ENCODE results near the gene SCAP.

The SCAP gene

DNA sequence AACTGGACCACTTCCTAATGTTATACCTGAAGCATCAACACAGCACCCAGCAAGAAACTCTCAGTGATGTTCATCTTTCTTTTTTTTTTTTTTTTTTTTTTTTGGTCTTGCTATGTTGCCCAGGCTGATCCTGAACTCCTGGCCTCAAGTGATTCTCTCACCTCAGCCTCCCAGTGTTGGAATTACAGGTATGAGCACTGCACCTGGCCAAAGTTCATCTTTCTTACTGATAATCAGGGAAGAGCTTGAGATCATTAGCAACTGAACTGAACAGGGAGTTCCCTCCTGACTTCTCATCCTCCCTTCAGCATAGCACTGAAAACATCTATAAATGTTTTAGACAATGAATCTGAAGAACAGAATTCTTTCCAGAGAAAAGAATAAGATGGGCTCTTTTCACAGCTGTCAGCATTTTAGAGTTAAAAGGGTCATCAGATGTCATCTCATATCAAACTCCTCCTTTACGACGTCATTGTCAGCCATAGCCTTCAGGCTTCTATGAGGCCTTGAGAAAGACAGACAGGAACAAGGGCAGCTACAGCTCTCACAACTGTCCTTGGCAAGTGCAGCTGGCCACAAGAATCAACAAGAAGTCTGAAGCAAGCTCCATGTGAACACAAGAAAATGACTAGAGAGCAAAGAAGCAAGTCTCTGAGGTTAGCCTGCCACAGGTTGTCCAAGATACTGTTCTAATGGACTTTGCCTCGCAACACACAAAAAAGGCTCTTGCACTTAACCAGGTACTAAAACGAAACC, 33.8 kb downstream of the SCAP start:
- no peak overlapping the region for H3K4me3 ChIP-seq (ENCODE audit: low read depth, low read length)
- TF ChIP-seq, protein P1, sequence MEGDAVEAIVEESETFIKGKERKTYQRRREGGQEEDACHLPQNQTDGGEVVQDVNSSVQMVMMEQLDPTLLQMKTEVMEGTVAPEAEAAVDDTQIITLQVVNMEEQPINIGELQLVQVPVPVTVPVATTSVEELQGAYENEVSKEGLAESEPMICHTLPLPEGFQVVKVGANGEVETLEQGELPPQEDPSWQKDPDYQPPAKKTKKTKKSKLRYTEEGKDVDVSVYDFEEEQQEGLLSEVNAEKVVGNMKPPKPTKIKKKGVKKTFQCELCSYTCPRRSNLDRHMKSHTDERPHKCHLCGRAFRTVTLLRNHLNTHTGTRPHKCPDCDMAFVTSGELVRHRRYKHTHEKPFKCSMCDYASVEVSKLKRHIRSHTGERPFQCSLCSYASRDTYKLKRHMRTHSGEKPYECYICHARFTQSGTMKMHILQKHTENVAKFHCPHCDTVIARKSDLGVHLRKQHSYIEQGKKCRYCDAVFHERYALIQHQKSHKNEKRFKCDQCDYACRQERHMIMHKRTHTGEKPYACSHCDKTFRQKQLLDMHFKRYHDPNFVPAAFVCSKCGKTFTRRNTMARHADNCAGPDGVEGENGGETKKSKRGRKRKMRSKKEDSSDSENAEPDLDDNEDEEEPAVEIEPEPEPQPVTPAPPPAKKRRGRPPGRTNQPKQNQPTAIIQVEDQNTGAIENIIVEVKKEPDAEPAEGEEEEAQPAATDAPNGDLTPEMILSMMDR (conservative IDR thresholded peaks at IDR 0.05; ENCODE audit: low read depth, low read length) = no peak
- DNase-seq (ENCODE audit: low read depth) = no peak

DNA sequence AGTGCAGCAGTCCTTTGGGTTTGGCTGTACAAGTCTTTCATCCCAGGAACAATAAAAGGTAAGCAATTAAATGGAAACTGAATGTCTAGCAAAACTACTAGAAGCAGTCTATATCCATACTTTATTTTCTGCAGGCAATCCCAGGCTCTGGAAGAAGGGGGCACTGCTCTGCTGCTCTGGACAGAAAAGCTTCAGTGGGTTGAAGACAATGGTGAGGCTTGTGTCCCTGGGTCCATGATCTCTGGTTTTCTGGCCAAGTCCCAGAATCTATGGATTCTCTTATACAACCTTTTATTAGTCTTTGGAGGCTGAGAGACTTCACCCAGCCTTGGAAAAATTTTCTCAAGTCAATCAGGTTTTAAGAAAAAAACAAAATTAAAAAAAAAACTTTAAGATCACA, 35.6 kb downstream of the SCAP start:
- TF ChIP-seq, protein P1 (conservative IDR thresholded peaks at IDR 0.05; ENCODE audit: low read depth, low read length) = peak; percentile 74
- DNase-seq (ENCODE audit: low read depth) = peak; percentile 59
- H3K4me3 ChIP-seq (ENCODE audit: low read depth, low read length) = no peak overlapping the region

DNA sequence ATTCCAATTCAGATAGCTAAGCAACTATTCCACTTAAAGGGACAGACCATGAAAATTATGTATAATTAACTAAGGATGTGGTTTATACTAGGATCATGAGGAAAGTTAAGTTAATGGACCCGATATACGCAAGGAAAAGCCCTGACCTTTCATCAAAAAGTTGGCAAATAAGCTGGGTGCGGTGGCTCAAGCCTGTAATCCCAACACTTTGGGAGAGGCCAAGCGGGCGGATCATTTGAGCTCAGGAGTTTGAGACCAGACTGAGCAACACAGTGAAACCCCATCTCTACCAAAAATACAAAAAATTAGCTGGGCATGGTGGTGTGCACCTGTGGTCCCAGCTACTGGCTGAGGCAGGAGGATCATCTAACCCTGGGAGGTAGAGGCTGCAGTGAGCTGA, 39.6 kb downstream of the SCAP start:
- H3K4me3 ChIP-seq (ENCODE audit: low read depth, low read length) = no peak overlapping the region
- TF ChIP-seq, protein P1 (conservative IDR thresholded peaks at IDR 0.05; ENCODE audit: low read depth, low read length) = no peak
- no peak for DNase-seq (ENCODE audit: low read depth)

DNA sequence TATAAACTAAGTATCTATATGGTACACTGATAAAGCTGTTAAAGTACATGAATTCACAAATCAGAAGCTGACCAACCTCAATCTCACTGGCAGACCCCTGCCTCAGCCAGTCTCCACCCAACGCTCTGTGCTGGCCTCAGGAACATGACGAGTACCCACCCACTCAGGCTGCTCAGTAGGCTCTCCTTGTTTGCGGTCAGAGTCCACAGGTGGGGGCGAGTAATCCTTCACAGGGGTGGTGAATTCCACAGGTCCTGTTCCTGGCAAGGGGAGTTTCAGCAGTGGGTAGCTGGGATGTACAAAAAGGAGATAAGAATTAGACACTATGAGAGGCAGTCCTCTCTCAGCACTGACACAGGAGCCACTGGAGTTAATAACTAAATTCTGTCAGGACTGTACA, 40.9 kb downstream of the SCAP start:
- no peak for DNase-seq (ENCODE audit: low read depth)
- no peak overlapping the region for H3K4me3 ChIP-seq (ENCODE audit: low read depth, low read length)
- TF ChIP-seq, protein P1 (conservative IDR thresholded peaks at IDR 0.05; ENCODE audit: low read depth, low read length) = no peak

DNA sequence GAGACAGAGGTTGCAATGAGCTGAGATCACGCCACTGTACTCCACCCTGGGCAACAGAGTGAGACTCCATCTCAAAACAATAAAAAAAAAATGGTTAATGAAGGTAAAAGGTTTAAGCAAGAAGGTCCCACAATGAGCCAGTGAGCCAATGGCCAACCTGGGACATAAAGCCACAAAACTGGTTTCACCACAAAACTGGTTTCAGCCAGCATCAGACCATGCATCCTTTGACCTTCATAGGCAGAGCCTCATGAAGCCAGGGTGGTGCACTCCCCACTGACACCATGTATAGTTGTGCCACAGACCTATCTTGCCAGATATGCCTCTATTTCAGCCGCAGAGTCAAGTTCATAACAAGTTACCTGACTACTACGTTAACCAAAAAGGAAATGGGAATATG, 41.9 kb downstream of the SCAP start:
- no peak for DNase-seq (ENCODE audit: low read depth)
- no peak overlapping the region for H3K4me3 ChIP-seq (ENCODE audit: low read depth, low read length)
- TF ChIP-seq, protein P1 (conservative IDR thresholded peaks at IDR 0.05; ENCODE audit: low read depth, low read length) = no peak

DNA sequence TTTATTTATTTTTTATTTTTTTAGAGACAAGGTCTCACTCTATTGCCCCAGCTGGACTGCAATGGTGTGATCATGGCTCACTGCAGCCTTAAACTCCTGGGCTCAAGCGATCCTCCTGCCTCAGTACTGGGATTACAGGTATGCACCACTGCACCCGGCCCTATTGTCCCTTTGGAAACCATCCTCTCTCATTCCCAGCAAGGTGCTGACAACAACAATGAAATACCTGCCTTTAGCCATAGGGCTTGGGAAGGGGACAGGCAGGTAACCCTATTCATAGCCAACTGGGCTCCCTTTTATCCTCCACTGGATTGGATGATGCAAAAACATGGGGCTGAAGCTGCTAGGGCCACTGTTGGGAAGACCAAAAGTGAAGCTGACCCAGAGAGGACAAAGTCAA, 43.1 kb downstream of the SCAP start:
- H3K4me3 ChIP-seq (ENCODE audit: low read depth, low read length) = no peak overlapping the region
- TF ChIP-seq, protein P1 (conservative IDR thresholded peaks at IDR 0.05; ENCODE audit: low read depth, low read length) = no peak
- DNase-seq (ENCODE audit: low read depth) = no peak

DNA sequence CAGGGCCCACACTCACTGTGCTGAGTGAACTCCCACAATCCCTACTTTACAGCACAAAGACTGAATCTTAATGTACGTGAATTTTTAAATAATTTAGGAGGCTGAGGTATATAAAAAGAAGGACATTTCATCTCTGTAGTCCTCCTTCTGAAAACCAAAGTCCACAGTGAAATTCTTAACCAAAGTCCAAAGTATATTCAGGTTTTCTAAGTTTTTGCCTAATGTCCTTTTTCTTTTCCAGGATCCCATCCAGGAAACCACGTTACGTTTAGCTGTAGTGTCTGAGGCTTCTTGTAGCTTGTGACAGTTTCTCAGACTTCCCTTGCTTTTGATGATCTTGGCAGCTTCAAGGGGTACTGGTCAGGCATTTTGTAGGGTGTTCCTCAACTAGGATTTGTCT, 44.5 kb downstream of the SCAP start:
- TF ChIP-seq, protein P1 (conservative IDR thresholded peaks at IDR 0.05; ENCODE audit: low read depth, low read length) = no peak
- no peak for DNase-seq (ENCODE audit: low read depth)
- H3K4me3 ChIP-seq (ENCODE audit: low read depth, low read length) = no peak overlapping the region
